ENCODE results near the gene ZNF76.

The ZNF76 gene

GRCh38 chr6:35258336-35258735, 1.2 kb upstream of the ZNF76 start:
- no peak for DNase-seq (ENCODE audit: low read depth, low spot score)
- TF ChIP-seq CTCF (IDR thresholded peaks at IDR 0.05; ENCODE audit: insufficient read depth, low read length, missing control alignments) = no peak
- CTCF ChIA-PET = interaction anchor here (1.2 to 6.3 kb wide), 6 partner anchors 9 to 193 kb away, joined by 3 to 69 read pairs (median 7); partner anchors contain the start of gene FANCE
- H3K4me3 ChIP-seq (ENCODE audit: low read depth, low read length) = peak overlapping the region; percentile 99
- POLR2A ChIA-PET = interaction anchor here (0.9 to 1.6 kb wide), 2 partner anchors 111 to 213 kb away, joined by 3 read pairs; no protein-coding TSS in a partner anchor

- ChIA-PET CTCF (interaction anchor here (1.2 to 6.3 kb wide), 6 partner anchors 10 to 193 kb away, joined by 3 to 69 read pairs (median 7); partner anchors contain the start of gene FANCE), POLR2A (interaction anchor here (0.9 to 1.6 kb wide), 4 partner anchors 9 to 213 kb away, joined by 3 to 4 read pairs (median 3); no protein-coding TSS in a partner anchor)
- H3K4me3 ChIP-seq (ENCODE audit: low read depth, low read length) = peak overlapping the region; percentile 99
- peak; percentile 12 for TF ChIP-seq CTCF (IDR thresholded peaks at IDR 0.05; ENCODE audit: insufficient read depth, low read length, missing control alignments)
- no peak for DNase-seq (ENCODE audit: low read depth, low spot score)
Observed at GRCh38 chr6:35258858-35259193, 709 bp upstream of the ZNF76 start.

- peak overlapping the region; percentile 99 for H3K4me3 ChIP-seq (ENCODE audit: low read depth, low read length)
- no peak for TF ChIP-seq CTCF (IDR thresholded peaks at IDR 0.05; ENCODE audit: insufficient read depth, low read length, missing control alignments)
- CTCF ChIA-PET = interaction anchor here (1.5 to 6.3 kb wide), 3 partner anchors 8 to 19 kb away, joined by 3 to 69 read pairs (median 14); no protein-coding TSS in a partner anchor
- DNase-seq (ENCODE audit: low read depth, low spot score) = no peak
- POLR2A ChIA-PET = interaction anchor here (1.0 to 1.6 kb wide), 3 partner anchors 10 to 212 kb away, joined by 3 to 4 read pairs (median 3); no protein-coding TSS in a partner anchor
Observed at GRCh38 chr6:35259948-35260590, 534 bp downstream of the ZNF76 start.

- TF ChIP-seq CTCF (IDR thresholded peaks at IDR 0.05; ENCODE audit: insufficient read depth, low read length, missing control alignments) = no peak
- H3K4me3 ChIP-seq (ENCODE audit: low read depth, low read length) = peak overlapping the region; percentile 99
- ChIA-PET CTCF (interaction anchor here (1.3 kb wide), 1 partner anchor 274 kb away, joined by 4 read pairs; no protein-coding TSS in a partner anchor), POLR2A (no interaction called here)
- DNase-seq (ENCODE audit: low read depth, low spot score) = no peak
Observed at GRCh38 chr6:35260591-35261570, 1.3 kb downstream of the ZNF76 start.

- no peak for DNase-seq (ENCODE audit: low read depth, low spot score)
- TF ChIP-seq CTCF (IDR thresholded peaks at IDR 0.05; ENCODE audit: insufficient read depth, low read length, missing control alignments) = no peak
- ChIA-PET CTCF (interaction anchor here (1.0 to 1.3 kb wide), 3 partner anchors 22 to 66 kb away, joined by 3 to 4 read pairs (median 3); no protein-coding TSS in a partner anchor), POLR2A (no interaction called here)
- no peak overlapping the region for H3K4me3 ChIP-seq (ENCODE audit: low read depth, low read length)
Observed at GRCh38 chr6:35262596-35262995, 3.1 kb downstream of the ZNF76 start.
